Activated CD8-positive, alpha-beta memory T cell treated with anti-CD3 and anti-CD28 coated beads, Interleukin-2, amount 50 U/mL, for 24 hours (primary cell): ENCODE data around the gene SCN3B.
"Not testable (repeated sequence)": the region's sequence is repeated elsewhere in the genome, so short reads cannot be mapped to it uniquely, and the experiment has no call there.

ENCODE experiments used
- DNase-seq: peaks from one replicate; pipeline ENCODE4 v3.0.0-alpha.2; 2020; ENCODE audit errors: extremely low read depth

SCN3B gene, protein sequence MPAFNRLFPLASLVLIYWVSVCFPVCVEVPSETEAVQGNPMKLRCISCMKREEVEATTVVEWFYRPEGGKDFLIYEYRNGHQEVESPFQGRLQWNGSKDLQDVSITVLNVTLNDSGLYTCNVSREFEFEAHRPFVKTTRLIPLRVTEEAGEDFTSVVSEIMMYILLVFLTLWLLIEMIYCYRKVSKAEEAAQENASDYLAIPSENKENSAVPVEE

DNA sequence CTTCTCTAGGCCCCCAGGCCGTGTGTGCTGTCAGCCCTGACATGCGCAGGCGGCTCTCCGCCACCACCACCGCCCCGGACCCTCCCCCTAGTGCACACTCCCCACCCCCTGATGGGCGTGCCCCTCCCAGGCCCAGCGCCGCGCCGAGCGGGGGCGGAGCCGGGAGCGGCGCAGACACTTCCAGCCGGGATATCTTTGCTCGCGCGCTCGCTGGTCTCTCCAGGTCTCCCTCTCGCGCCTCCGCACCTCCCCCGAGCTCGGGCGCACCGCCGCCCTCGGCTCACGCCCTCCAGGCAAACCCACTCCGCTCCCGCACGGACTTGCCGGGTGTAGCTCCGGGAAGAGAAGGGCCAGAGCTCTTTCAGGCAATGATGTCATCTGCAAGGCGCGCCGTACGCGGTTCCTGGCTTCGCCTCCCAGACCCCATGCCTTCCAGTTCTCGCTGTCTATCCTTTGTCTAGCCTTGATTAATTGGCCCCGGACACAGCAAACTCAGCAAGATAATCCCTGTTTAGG is at the start of gene SCN3B:
TSS of gene SCN3B (minus strand) at position 59 of the 516 bp plus-strand sequence. CDS start 823 bp downstream, outside the sequence.
- no peak for DNase-seq

DNA sequence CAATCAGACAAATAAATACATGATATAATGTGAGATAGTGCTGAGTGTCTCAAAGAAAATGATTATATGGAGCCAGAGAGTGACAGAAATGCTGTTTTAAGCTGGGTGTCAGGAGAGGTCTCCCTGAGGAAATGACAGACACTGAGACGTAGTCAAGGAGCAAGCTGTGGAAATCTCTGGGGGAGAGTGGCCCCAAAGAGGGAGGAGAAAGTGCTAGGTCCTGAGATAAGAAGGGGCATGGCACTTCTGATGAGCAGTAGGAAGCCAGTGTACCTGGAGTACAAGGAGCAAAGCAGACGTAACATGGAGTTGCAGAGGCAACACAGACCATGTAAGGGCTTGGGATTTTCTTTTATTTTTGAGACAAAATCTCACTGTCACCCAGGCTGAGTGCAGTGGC is 48.3 kb upstream of the SCN3B start:
- DNase-seq, result no peak

DNA sequence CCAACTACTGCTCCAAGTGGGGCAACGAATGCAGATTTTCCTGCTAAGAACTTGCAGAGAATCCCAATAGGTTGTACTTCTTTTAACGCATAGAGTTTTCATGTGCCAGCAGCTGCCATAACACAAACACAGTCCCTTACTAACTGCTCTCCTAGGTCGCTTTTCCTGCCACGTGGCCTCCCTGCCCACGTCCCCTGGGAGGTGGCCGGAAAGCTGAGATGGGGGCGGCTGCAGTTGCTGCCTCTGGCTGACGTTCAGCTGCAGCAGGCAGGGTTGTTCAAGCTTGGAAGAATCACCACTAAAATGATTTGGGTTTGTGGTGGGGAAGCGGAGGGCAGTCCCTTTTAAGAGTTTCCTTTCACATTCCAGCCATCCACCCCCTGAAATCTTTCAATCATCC is 47.7 kb upstream of the SCN3B start:
- DNase-seq, result no peak

DNA sequence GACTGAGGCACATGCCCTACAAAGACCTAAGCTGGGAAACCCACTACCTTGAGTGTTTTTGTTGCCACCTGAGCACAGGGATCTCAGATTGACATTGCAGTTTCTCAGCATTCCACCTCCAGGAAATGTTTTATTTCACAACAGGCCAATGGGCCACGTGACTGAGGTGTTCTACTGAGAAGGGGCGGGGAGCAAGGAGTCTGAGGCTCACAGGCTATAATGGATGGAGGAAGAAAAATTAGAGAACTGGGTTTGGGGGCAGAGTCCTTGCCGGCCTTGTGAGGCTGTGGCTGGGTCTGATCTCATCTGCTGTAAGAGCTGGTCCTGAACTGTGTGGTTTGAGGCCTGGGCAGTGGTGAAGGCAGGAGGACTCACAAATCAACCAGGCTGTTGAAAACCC is 46.3 kb upstream of the SCN3B start:
- no peak for DNase-seq

DNA sequence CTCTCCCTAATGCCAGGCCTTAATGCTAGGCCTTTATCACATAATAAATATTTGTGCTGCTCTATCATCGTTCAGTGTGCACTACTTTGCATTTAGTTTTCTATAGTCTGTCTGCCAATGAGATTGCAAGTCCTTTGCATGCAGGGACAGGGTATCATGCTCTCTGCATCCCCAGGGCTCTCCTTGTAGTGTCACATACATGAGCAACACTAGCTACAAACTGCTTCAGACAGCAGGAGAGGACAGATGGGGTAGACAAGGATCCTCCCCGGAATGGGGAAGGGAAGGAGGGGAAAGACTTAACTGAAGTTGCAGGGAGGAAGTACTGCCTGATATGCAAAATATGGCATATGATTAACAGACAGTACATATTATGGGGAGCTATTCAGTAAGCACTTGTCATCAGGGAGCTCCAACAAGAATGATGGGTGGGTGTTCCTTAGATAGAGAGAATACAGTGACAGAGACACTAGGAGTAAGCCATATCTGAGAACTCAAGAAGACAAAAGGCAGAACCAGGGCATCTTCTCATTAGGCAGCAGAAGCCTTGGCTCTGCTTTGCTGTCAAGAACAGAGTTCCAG is 44.2 kb upstream of the SCN3B start:
- no peak for DNase-seq

DNA sequence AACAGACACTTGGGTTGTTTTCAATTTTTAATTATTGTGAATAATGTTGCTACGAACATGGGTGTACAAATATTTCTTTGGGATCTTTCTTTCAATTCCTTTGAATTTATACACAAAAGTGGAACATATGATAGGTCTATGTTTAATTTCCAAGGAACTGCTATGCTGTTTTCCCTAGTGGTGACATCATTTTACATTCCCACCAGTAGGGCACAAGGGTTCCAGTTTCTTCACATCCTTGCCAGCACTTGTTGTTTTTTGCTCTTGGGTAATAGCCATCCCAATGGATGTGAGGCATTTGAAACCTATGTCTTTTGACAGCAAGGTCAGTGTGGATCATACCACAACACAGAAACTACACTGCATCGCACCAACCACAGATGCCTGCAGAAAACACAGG is 41.8 kb upstream of the SCN3B start:
- DNase-seq, result no peak

DNA sequence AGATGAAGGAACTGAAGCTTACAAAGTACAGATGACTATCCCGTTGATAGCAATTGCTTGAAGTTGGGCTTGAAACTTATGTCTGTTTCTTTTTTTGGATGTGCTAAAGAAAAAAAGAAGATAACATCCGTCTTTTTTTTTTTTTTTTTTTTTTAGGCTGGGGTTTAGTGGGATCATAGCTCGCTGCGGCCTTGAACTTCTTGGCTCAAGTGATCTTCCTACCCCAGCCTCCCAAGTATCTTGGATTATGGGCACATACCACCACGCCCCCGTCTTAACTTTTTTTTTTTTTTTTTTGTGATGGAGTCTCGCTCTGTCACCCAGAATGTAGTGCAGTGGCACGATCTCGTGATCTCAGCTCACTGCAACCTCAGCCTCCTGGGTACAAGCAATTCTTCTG is 40.8 kb upstream of the SCN3B start:
- no peak for DNase-seq

DNA sequence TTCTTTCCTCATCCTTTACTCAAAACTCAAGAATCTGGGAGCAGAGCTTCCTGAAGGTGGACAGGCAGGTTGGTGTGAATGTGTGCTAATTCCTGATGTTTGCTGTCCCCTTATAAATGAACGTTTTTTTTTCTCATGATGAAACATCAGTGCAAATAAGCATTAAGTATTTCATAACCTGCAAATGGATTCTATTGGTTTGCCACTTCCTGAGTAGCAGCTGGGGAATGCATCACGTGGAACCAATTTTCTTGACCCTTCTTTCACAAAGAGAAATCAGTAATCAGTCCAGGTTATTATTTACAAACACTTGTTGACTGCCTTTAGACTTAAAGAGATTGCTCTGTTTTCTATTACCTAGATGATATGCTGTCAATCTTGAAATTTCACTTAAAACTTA is 40.1 kb upstream of the SCN3B start:
- no peak for DNase-seq

DNA sequence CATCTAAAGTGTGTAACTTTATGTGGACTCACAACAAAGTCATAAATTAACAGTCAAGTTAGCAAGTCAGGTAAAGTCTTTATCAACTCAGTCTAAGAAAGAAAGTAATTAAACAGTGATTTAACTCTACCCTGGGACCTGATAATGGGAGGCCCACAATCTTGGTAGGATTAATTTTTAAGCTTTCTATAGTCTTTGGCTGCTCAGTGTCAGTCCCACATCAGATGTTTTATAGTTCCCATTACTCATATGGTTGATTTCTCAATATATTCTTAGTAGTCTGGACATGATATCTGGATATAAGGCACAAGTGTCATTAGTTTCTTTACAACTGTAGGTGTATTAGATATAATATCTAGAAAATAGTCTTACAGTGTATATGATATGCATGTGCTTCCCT is 38.5 kb upstream of the SCN3B start:
- DNase-seq, result no peak

DNA sequence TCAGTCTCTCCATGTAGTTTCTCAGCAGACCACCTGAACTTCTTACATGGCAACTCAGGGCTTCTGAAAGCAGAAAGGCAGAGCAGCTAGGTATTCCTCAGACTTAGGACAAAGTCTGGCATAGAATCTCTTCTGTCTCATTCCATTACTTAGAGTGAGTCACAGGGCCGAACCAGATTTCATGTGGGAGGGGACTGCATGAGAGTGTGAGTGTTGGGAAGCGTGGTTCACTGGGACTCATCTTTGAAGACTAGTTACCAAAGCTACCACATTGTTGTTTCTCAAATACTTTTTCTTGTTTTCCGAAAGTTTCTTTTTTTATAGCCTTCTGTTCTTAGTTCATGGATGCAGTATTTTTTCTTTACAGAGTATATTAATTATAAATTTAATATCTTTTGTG is 36.1 kb upstream of the SCN3B start:
- DNase-seq, result no peak

DNA sequence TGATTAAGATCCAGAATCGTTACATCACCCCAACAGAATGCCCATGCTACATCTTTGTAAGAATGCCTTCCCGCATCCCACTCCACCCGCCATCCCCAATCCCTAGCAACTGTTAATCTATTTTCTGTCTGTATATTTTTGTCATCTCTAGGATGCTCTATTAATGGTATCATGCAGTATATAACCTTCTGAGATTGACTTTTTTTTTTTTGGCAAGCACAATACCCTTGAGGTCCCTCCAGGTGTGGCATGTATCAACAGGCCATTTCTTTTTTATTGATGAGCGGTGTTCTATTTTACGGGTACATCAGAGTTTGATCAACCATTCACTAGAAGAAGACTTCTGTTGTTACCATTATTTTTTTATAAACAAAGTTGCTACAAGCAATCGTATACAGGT is 30.2 kb upstream of the SCN3B start:
- DNase-seq, result no peak

DNA sequence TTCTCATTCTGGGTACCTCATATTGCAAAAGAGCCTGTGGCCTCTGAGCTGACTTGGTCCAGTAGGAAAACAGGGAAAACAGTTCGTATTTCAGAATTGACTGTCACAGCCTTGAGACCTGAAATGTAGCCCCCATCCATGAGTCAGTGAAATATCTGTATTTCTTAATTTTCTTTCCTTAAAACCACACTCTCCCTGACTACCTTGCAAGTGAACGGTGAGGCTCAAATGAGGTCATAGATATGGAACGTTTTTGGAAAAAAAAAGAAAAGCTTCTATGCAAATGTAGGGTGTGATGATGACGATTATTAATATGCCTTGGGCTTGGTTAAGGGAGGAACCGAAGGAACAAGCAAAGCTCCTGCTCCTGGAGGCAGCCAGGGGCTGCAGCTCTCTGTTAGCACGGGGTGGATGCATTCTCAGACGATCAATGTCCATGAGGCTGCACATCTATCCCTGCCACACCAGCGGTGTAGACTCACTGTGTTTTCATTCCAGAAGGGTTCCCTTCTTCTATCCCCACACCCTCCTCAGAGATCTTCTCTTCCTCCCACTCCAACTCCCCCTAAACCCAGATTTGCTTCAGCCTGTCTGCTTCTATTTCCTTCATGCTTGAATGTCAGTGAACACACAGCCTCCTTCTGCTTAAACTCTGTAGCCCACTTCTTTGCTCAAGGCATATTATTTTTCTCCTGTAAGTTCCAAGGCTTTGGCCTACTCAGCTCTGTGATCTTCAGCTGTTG is 29.2 kb upstream of the SCN3B start:
- no peak for DNase-seq

DNA sequence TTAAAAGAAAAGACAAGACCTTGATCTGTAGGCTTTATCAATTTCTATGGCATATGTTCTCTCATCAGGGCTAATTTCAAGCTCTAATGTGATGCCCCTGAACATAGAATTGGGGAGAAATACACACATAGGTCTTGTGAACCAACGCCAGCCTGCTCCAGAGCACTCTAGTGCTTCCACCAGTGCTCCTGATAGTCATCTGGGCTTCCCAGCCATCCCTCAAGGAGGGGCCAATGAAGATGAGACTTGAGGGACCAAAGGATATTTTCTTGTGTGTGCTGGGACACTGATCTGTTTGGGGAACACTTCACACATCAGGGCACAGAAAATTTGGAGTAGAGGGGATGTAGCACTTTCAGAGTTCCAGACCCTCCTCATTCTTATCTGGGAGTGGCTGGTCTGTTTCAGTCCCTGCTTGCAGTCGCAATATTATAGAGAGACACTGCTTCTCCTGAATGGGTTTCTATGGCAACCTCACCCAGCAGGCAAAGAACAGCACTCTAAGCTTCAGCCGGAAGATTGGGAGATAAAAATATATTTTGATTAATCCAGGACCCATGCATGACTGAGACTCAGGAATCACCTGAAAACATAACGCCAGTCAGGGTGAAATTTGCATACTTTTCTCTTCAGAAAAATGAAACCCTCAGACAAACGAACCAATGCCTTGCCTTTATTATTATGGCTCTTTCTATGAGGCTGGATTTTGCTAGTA is 28.4 kb upstream of the SCN3B start:
- DNase-seq, result no peak

DNA sequence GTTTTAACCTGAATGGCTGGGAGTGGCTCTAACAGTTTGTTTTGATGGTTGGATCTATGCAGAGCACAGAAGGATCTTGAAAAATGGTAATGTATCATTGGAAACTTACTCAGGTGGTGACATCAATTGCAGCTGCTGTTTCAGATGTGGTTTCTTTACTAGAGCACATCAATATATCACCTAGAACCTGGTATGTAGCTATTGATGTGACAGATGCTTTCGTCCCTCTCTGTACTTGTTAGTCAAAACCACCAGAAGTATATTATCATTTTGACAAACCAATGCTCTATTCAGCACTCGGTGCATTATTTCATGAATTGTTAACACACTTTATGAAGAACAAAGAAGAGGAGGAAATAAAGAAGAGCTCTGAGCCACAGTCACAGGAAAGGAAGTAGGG is 26.6 kb upstream of the SCN3B start:
- no peak for DNase-seq

DNA sequence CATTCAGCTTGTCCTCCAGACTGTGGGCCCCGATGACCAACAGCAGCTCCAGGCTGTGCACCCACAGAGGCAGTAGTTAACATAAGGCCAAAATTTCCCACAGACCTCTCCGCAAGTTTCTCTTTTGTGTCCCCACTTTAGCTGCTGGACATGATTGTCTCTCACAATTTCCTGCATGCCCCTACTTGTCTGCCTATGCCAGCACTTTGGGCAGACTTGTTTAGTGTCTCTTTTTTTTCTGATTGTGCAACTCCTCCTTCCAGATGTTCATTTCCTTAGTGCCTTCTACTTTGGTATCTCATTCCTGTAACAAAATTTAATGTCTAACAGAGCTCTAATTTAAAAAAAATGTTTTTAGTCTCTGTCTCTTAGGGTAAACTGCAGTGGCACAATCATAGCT is 23.8 kb upstream of the SCN3B start:
- no peak for DNase-seq

DNA sequence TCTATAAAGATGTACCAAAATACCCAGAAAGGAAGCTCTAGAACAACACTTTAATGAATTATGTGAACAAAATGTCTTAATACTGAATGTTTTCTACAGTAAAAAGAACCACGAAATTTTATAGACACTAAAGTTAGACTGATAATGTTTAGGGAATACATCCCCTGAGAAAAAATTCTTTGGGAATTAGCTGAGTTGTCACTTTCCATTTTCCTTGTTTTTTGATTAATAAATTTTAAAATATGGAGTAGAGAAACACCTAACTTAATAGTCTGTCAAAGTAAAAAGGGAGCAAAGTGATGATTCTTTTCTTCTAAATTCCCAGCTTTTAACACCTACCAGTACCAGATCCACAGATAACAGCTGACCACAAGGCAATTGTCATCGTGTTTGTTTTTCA is 23.1 kb upstream of the SCN3B start:
- no peak for DNase-seq

DNA sequence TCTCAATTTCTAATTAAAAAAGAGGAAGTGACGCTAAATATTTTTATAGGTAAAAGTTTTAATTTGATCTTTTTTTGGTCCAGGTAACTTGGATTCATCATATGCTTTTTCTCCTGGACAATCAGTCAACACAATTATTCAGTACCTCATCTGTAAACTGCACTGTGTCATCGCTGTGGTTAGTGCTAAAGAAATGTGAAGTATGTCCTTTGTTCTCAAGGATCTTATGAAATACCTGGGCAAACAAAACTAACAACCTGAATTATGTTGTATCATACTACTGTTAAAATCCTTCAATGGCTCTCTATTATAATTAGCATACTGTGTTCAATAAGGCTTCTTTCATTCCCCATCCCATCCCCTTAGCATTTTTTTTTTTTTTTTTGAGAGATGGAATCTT is 19.9 kb upstream of the SCN3B start:
- DNase-seq, result no peak

DNA sequence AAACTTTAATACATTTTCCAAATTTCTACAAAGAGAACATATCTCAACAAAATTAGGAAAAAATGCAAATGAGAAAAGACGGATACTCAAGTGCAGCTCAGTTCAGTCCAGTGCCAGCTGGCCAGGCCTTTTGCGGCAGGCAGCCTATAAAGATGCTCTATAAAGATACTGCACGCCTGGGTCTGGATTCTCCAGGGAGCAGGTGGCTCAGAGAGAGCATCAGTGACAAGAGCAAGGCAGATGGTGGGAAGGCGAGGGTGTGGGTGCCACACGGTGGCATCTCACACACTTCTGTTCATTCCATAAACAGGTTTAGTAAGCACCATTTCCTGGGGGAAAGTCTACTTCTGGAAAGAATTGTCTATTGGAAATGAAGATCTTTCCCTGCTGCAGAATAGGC is 18.1 kb upstream of the SCN3B start:
- no peak for DNase-seq

DNA sequence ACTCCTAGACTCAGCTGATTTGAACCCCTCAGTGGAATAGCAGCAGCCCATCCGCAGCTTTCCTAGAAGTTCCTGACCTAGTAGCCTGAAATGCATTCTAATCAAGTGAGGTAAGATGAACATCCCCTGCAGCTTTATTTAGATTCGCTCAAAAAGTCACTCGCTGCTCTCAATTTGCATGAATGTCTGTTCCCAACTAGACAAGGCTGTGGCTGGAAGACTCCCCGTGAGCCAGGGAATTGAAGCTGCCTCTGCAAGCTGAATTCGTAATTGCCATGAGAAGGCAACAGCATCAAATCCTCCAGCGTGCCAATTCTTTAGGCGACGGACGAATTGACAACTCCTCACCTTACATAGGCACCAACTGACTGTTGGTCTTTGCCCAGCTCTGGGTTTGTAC is 17.1 kb upstream of the SCN3B start:
- DNase-seq, result no peak

DNA sequence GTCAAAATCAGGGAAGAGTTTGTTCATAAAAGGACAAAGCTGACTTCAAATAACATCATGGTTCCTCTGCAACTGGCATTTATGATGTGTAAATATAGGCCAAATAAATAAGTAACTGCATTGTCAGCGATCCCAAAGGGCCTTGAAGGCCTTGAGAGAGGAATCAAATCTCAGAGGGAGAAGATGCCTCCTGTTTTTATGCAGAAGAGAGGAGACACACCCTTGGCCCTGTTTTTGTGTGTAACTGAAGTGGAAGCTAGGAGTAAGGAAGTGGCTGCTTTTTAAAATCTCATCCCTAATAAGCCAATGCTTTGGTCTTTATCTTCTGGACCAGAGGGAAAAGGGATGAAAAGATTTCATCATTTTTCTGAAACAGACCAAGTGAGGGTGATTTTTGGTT is 15.7 kb upstream of the SCN3B start:
- no peak for DNase-seq

DNA sequence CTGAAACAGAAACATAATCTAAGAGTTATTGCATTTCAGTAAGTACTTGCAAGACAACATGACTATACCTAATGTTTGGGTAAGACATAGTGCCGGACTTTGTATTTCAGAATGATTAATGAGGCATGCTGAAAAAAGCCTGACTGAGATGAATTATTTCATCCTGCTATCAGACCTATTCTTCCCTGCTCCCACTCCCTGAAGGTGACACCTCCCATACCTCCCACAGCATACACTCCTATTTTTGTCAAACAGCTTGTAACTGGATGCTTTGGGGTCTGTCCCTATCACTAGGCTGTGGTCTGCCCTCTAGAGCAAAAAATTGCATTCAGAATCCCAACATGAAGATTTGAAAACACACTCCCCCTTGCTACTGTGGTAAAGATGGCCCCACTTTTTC is 10.9 kb upstream of the SCN3B start:
- no peak for DNase-seq

DNA sequence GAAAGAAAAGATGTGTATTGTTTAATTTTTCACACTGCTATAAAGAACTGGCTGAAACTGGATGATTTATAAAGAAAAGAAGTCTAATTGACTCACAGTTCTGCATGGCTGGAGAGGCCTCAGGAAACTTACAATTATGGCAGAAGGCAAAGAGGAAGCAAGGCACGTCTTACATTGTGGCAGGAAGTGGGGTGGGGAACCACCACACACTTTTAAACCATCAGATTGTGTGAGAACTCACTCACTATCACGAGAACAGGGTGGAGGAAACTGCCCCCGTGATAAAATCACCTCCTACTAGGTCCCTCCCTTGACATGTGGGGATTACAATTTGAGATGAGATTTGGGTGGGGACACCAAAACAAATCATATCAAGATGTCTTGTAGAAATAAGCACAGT is 5.5 kb upstream of the SCN3B start:
- not testable (repeated sequence) for DNase-seq

DNA sequence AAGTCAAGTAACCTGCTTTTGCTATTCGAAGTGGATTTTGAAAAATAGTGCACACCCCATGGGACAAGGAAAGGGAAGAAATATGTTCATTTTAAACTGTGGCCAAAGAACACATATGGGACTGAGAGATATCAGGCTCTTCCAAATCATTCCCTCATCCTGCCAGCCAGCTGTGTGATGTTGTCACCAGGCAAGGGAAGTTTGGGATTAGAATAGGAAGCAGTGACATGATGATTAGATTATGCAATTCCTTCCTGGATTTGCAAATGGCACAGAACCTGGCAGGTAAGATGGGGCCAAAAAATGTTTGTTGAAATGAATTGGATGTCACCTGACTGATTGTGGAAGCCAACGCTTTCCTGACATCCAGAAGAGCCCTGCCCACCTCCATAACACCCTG is 4.9 kb upstream of the SCN3B start:
- DNase-seq, result no peak
